HepG2 (cell line): ENCODE measurements around the gene FAM181A. TPM values are rescaled to one million over a fixed set of nuclear protein-coding genes. Genes with fewer than 3 reads are reported as not detected.
A peak's percentile ranks its signal among the peaks of the same experiment; 100 is the strongest.

Source experiments
- HMG20A ChIP-seq: IDR thresholded peaks from 2 replicates; pipeline ENCODE4 v1.6.1; 2016; ENCODE audit warnings: borderline replicate concordance
- IKZF4 ChIP-seq: sonication (generic); formaldehyde crosslinking; IDR thresholded peaks from 2 replicates; pipeline ENCODE4 v1.5.1; 2020; ENCODE audit warnings: borderline replicate concordance, mild to moderate bottlenecking, low read depth, missing genetic modification reagents; ENCODE audit errors: not compliant biosample characterization
- MYC ChIP-seq: sonication (generic); formaldehyde crosslinking; IDR thresholded peaks from 2 replicates; pipeline ENCODE4 v1.9.0; 2021; ENCODE audit warnings: missing genetic modification reagents, borderline replicate concordance
- NFKBIZ ChIP-seq: IDR thresholded peaks from 2 replicates; pipeline ENCODE4 v1.6.1; 2018; ENCODE audit warnings: missing genetic modification reagents, missing compliant biosample characterization
- RXRA ChIP-seq: sonication (generic); formaldehyde crosslinking; IDR thresholded peaks from 2 replicates; pipeline ENCODE4 v1.5.1; 2020; ENCODE audit warnings: missing genetic modification reagents
- SOX6 ChIP-seq, 2 experiments: fragments of 450-650 bp in 1 of 2; sonication (generic) in 1 of 2; formaldehyde crosslinking in 1 of 2; IDR thresholded peaks; 2 replicates each; pipeline versions ENCODE4 v1.4.0 to v1.6.1; 2017 to 2020; ENCODE audit warnings: antibody characterized with exemption in 1 of 2, mild to moderate bottlenecking in 1 of 2, missing genetic modification reagents in 1 of 2
- TSC22D2 ChIP-seq: sonication (generic); formaldehyde crosslinking; IDR thresholded peaks from 2 replicates; pipeline ENCODE4 v1.5.1; 2020; ENCODE audit warnings: missing genetic modification reagents, mild to moderate bottlenecking, borderline replicate concordance
- ZBTB7A ChIP-seq: sonication (generic); formaldehyde crosslinking; IDR thresholded peaks from 2 replicates; pipeline ENCODE4 v1.8.0; 2022; ENCODE audit warnings: mild to moderate bottlenecking, missing genetic modification reagents
- ZNF550 ChIP-seq: sonication (generic); formaldehyde crosslinking; IDR thresholded peaks from 2 replicates; pipeline ENCODE4 v1.4.0; 2020; ENCODE audit warnings: mild to moderate bottlenecking, missing genetic modification reagents, borderline replicate concordance
- polyA plus RNA-seq, 8 experiments: library from polyadenylated mRNA; depleted of rRNA in 3 of 8; stranded (reverse) in 7 of 8; unstranded in 1 of 8; fragments of >200 nt; fragmentation: Illumina TruSeq in 4 of 8; extraction: Trizol in 4 of 8; gene quantifications; 2 replicates each; pipeline versions ENCODE4 v1.2.1 to v1.2.3, GENCODE V29; 2011 to 2016; ENCODE audit warnings: low read depth in 4 of 8, missing spikeins in 1 of 8, mixed read lengths in 1 of 8; ENCODE audit not compliant: insufficient read depth in 1 of 8
- total RNA-seq, 5 experiments: library from RNA; depleted of rRNA; stranded (reverse); fragments of >200 nt; fragmentation: Illumina TruSeq; extraction: Trizol; gene quantifications; 2 replicates each; pipeline ENCODE4 v1.2.3, GENCODE V29; 2016; ENCODE audit warnings: low read depth in 1 of 5
- TF ChIP-seq, protein P1 (sequence below), 2 experiments: sonication (generic) in 1 of 2; formaldehyde crosslinking in 1 of 2; IDR thresholded peaks; 2 replicates each; pipeline versions ENCODE4 v1.5.1 to v1.6.1; 2011 to 2020; ENCODE audit warnings: borderline replicate concordance in 1 of 2, low read depth in 1 of 2, low read length in 1 of 2, mild to moderate bottlenecking in 1 of 2, missing genetic modification reagents in 1 of 2, moderate library complexity in 1 of 2
- TF ChIP-seq, protein P2 (sequence below): IDR thresholded peaks from 2 replicates; pipeline ENCODE4 v1.6.1; 2016; ENCODE audit warnings: low read depth, missing genetic modification reagents, missing compliant biosample characterization
- TF ChIP-seq, protein P3 (sequence below): sonication (generic); formaldehyde crosslinking; IDR thresholded peaks from 2 replicates; pipeline ENCODE4 v1.5.1; 2020; ENCODE audit warnings: mild to moderate bottlenecking, moderate library complexity, missing genetic modification reagents

Gene FAM181A
- total and polyA plus RNA-seq, 2 of the 13 experiments (the other 11 are each of a cell fraction or from before 2014, with no cell fraction given), result 1.1 to 1.5 TPM

DNA sequence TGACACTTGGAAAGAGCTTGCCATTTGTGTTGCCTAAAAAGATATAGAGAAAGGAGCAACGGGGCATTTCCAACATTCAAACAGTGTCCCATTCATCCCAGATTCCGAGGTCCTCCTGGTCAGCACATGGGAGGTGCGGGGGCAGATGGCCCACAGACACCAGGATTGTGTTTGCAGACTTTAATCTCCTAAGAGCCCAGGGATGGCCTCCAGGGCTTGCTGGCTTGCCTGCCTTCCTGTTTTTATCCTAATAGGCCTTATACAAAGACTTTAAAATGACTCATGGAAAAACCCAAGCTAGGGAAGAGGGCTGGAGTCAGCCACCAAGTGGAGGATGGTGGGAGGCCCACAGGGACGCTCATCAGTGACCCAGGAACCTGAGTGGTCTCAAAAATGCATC, 21.5 kb upstream of the FAM181A start (continued):
- TF ChIP-seq SOX6 (IDR thresholded peaks at IDR 0.05) (no peak), SOX6 (CRISPR knock-in tag; IDR thresholded peaks at IDR 0.05) (peak; percentile 65), TSC22D2 (no peak), IKZF4 (no peak), HMG20A (peak; percentile 47; the same call in 1 of the 2 replicates), RXRA (peak; percentile 30; the same call in 1 of the 2 replicates), MYC (CRISPR knock-in tag) (peak; percentile 86), NFKBIZ (CRISPR knock-in tag) (0 out of 2 replicates have a peak, but pooled peaks have one; percentile 19), ZBTB7A (CRISPR knock-in tag) (0 out of 2 replicates have a peak, but pooled peaks have one; percentile 16), ZNF550 (no peak)
- TF ChIP-seq, protein P1, sequence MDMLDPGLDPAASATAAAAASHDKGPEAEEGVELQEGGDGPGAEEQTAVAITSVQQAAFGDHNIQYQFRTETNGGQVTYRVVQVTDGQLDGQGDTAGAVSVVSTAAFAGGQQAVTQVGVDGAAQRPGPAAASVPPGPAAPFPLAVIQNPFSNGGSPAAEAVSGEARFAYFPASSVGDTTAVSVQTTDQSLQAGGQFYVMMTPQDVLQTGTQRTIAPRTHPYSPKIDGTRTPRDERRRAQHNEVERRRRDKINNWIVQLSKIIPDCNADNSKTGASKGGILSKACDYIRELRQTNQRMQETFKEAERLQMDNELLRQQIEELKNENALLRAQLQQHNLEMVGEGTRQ (IDR thresholded peaks at IDR 0.05; ENCODE audit: low read depth, low read length), result no peak
- TF ChIP-seq, protein P1 (CRISPR knock-in tag; IDR thresholded peaks at IDR 0.05; ENCODE audit: borderline replicate concordance), result no peak
- TF ChIP-seq, protein P2, sequence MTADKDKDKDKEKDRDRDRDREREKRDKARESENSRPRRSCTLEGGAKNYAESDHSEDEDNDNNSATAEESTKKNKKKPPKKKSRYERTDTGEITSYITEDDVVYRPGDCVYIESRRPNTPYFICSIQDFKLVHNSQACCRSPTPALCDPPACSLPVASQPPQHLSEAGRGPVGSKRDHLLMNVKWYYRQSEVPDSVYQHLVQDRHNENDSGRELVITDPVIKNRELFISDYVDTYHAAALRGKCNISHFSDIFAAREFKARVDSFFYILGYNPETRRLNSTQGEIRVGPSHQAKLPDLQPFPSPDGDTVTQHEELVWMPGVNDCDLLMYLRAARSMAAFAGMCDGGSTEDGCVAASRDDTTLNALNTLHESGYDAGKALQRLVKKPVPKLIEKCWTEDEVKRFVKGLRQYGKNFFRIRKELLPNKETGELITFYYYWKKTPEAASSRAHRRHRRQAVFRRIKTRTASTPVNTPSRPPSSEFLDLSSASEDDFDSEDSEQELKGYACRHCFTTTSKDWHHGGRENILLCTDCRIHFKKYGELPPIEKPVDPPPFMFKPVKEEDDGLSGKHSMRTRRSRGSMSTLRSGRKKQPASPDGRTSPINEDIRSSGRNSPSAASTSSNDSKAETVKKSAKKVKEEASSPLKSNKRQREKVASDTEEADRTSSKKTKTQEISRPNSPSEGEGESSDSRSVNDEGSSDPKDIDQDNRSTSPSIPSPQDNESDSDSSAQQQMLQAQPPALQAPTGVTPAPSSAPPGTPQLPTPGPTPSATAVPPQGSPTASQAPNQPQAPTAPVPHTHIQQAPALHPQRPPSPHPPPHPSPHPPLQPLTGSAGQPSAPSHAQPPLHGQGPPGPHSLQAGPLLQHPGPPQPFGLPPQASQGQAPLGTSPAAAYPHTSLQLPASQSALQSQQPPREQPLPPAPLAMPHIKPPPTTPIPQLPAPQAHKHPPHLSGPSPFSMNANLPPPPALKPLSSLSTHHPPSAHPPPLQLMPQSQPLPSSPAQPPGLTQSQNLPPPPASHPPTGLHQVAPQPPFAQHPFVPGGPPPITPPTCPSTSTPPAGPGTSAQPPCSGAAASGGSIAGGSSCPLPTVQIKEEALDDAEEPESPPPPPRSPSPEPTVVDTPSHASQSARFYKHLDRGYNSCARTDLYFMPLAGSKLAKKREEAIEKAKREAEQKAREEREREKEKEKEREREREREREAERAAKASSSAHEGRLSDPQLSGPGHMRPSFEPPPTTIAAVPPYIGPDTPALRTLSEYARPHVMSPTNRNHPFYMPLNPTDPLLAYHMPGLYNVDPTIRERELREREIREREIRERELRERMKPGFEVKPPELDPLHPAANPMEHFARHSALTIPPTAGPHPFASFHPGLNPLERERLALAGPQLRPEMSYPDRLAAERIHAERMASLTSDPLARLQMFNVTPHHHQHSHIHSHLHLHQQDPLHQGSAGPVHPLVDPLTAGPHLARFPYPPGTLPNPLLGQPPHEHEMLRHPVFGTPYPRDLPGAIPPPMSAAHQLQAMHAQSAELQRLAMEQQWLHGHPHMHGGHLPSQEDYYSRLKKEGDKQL, result no peak
- TF ChIP-seq, protein P3, sequence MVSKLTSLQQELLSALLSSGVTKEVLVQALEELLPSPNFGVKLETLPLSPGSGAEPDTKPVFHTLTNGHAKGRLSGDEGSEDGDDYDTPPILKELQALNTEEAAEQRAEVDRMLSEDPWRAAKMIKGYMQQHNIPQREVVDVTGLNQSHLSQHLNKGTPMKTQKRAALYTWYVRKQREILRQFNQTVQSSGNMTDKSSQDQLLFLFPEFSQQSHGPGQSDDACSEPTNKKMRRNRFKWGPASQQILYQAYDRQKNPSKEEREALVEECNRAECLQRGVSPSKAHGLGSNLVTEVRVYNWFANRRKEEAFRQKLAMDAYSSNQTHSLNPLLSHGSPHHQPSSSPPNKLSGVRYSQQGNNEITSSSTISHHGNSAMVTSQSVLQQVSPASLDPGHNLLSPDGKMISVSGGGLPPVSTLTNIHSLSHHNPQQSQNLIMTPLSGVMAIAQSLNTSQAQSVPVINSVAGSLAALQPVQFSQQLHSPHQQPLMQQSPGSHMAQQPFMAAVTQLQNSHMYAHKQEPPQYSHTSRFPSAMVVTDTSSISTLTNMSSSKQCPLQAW, result no peak
